NCI-H82 treated with DMSO at 0.1 percent for 48 hours (cell line): ENCODE results near the gene ADARB2.
"Not testable (repeated sequence)": the region's sequence is repeated elsewhere in the genome, so short reads cannot be mapped to it uniquely, and the experiment has no call there.

Experiments used
- DNase-seq: peaks from one replicate; lab custom pipeline; 2025; ENCODE audit not compliant: unreplicated experiment; lab: John Stamatoyannopoulos, UW

Gene ADARB2

DNA sequence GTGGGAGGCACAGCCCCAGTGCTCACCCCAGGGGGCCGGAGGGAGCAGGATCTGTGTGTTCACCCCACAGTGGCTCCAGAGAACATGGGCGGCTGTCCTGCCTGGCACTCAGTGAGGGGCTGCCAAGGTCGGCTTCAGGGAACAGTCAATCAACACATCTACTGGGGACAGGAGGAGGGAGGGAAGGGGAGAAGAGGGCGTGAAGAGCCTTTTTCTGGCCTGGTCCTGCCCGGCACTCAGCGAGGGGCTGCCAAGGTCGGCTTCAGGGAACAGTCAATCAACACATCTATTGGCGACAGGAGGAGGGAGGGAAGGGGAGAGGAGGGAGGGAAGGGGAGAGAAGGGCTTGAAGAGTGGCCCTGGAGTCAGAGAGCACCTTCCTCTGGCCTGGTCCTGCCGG, 184.9 kb downstream of the ADARB2 start:
- no peak for DNase-seq

DNA sequence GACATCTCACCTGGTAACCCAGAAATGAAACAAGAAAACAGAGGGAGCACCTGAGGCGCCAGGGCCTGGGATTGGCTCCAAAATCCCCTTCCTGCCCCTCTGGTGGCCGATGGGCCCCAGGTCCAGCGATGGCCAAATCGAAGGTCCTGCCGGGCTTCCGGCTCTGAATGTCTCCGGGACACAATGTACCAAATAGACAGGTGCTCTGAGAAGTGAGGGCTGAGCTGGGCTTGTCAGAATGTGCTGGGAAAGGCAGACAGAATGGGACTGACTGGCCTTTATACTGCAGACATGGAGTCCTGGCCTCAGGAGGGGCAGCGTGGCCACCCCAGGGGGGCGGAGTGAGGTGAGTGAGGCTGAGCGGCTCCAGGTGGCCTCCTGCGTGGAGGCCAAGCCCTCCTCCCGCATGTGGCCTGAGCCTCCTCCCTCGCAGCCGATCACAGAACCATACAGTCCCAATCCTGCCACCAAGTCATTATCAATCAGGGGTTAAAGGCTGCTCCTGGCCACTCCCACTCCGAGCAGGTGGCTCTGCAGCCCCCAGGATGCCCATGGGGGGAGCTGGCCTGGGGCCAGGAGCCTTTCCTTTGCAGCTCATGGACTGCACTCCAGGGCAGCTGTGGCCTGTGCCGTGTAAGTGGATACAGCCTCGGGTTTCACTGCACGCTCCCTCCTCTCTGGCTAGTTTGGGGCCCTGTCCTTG, 185.5 kb downstream of the ADARB2 start:
- DNase-seq, result no peak

DNA sequence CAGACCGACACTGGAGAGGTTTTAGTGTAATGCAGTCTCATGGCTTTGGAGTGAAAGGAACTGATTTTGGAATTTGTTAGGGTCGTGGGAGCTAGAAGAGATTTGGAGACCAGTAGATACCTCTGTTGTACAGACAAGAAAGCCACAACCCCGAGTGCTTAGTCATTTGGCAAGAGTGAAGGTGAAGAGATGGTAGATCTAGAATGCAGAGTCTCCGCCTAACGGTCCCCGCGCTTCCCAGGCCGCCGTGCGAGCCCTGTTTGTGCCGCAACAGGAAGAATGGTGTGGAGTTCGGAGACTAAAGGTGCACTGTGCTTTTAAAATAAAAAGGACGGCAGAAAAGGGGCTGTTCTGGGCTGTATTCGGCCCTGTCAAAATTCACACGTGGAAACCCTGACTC, 186.7 kb downstream of the ADARB2 start:
- no peak for DNase-seq

DNA sequence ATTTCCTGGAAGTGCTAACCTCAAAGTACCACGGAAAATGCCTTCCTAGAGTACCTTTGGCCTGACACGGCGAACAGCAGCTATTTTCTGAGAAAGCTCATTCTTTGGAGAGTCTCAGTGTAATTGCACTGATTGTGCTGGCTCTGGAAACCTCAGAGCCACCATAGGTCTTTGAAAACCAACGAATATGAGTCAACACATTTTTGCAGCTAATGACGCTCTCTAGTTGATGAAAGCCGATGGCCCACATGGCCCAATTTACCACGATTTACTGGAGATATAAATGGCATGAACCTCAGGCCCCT, 187.1 kb downstream of the ADARB2 start:
- DNase-seq, result no peak

DNA sequence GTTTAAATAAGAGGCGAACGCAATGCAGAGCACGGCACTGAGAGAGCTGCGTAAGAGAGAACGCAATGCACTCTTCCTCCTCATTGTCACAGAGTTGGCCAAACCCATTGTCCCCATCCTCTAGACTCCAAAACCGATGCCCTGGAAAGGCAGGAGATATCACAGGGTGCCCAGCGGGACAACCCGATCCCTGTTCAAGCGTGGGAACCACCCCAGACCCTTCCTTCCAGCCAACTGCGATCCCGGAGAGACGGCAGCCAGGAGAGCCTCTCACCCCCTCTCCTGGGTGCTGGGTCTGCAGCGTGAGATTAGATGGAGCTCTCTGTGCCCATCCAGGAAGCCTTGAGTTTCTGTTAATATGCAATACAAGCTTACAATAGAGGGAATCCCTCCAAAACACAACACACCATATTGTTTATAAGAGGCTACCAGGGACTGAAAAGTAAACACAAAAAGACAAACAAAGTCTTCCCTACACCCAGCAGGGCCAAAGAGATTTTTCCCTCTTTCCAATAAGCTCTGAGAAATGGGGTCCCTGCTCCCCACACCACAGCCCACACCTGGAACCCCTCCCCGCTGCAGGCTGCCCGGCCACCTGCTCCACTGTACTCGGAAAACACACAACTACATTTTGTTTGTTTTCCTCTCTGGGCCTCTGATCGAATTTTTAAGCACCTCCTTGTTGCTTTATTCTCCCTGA, 187.6 kb downstream of the ADARB2 start:
- DNase-seq, result no peak

DNA sequence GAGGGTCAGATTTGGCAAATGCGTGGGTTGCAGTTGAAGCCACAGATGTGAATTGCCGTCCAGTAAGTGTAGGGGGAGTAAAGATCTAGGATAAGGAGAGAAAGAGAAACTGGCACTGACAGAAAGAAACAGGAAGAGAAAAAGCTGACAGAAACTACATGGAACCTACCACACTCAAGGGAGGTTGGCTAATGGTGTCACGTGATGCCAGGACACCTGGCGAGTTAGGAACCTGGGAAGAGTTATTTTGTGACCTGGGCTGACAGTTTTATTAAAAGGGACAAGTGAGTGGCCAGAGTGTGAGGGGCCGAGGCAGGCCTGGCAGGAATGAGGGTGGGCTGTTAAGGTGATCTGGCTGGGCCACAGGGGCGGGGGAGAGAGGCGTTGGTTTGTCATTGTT, 188.7 kb downstream of the ADARB2 start:
- DNase-seq, result no peak

DNA sequence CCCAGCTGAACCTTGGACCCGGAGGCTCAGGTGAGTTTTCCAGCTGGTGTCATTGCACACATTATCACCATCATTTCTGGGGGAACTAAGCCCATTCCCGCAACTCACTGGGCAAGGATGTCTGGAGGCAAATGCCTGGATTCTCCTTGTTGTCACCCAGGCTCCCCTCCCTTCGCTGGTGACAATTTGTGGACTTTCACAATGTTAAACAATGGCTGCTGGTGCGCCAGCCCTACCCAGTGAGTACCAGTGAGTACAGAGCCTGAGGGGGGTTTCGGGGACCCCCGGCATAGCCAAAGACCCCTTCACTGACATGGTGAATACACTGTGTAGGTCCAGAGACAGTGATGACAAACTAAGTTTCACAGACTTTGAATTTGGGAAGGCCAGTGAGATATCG, 189.2 kb downstream of the ADARB2 start:
- no peak for DNase-seq

DNA sequence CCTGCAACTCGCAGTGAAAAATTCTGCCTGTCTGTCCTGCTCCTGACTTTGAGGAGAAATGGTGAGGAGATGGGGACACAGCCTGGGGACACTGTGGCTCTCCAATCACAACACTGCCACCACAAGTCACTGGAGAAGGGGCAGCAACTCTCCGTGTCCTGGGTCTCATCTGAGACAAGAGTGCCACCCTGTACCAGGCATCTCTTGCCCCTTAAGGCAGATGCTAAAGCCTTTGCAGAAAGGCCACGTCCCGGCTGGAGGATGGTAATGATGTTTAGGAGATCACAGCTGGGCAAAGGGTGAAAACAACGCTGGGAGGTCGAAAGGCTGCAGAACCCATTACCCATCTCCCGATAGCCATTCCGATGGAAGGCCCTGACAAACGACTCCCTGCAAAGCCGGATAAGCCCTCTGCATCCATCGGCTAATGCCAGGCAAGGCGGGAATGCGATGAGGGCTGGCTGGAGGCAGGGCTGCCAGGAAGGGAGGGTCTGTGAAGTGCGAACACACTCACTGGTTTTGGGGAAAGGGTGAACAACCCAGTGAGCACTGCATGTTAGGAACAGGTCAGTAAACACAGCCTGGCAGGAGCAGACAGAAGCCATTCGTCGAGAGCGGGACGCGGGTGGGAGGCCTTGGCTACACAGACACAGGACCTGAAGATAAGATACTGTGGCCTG, 190.8 kb downstream of the ADARB2 start:
- no peak for DNase-seq

DNA sequence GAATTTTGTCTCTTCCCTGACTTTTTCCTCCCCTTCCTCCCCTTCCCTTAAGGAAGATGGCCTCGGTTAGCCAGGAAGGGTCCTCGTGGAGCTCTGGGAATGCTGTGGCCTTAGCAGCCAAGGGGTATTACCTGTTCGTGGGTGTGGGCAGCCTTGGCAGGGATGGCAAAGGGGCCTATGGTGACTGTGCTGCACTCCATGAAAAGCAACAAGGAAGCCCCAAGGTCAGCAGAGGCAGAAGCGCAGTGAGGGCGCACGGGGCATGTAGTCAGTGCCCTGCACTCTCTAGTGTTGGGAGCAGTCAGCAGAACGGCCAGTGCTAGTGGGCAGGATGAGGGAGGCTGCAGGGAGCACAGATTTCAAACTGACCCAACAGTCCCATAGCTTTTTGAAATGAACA, 191.8 kb downstream of the ADARB2 start:
- DNase-seq, result no peak

DNA sequence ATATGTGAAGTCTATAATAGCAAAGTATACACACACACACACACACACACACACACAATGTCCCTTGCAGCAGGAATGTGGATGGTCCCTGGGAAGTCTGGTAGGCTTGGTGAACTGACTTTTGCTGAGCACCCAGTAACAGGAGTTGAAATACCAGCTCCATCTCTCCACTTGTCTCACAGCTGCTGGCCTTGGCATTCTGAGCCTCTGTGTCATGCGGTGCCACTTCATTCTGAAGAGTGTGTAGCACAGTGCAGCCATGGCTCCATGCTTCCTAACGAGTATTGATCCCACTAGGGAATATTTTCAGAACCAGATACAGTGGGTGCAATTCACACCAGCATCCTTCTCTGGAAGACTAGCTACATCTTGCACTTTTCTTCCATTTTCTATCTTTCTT, 192.4 kb downstream of the ADARB2 start:
- DNase-seq, result no peak

DNA sequence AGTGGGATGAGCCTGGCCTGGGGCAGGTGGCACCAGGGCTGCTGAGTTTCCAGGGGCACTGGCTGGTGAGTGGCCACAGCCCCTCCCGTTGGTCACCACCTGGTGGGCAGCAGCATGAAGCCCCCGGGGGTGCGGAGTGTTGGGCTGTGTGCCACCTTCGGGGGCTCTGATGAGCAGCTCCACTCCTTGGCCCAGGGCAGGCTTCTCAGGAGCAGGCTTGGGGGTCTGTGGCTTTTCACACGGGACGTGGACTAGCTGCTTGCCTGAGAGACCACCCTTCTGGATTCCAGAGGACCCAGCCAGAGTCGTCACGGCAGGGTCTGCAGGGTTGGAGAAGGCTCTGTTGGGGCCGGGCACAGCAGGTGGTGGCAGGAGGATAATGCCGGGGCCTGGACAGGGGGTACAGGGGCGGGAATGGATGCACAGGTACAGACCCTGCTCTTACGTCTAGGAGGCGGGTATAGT, 193.1 kb downstream of the ADARB2 start:
- no peak for DNase-seq

DNA sequence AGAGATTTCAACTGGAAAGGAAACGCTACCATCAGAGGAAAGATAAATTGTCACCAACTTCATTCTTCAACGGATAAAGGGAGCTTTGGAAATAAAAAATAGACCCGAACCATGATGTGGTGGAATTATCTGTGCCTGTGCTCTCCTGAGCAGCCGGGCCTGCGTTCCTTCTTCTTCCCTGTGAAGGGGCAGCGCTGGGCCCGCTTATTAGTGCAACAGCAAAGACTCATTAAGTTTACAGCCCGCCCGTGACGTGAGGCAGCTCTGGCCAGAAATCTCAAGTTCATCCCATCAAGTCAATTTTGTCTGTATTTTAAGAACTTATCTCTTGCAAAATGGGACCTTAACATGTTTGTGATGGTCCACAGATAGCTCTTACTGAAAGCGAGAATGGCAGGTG, 193.7 kb downstream of the ADARB2 start:
- no peak for DNase-seq

DNA sequence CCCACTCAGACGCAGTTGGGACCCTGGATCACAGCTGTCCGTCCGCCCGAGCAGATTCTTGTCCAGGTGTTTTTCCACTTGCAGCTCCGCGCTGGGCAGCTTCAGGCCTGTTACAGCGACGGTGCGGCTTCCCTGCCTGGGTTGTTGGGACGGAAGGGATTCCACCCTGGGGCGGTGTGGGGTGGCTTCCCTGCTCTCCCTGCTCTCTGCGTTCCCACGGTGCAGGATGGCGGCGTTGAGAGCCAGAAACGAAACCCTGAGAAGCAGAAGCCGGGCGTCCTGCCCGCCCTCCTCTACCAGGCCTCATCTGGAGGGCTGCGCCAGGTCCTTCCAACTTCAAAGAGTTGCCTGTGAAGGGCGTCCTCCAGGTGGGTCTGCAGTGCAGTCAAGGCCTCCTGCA, 194.4 kb downstream of the ADARB2 start:
- DNase-seq, result no peak

DNA sequence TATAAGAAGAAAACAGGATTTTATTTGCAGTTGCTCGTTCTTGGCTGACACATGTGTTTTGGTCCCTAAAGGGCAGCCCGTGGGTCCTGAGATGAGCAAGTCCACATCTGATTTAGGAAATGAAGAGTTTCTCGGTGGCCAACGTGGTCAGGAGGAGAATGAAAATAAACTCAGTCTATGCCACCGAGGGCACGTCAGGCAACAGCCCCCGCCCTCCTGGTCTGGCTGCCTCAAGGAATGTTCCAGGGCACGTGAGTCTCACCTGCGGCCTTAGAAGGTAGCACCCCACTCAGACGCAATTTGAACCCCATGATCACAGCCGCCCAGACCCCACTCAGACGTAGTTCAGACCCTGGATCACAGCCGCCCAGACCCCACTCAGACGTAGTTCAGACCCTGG, 197.2 kb downstream of the ADARB2 start:
- DNase-seq, result no peak

DNA sequence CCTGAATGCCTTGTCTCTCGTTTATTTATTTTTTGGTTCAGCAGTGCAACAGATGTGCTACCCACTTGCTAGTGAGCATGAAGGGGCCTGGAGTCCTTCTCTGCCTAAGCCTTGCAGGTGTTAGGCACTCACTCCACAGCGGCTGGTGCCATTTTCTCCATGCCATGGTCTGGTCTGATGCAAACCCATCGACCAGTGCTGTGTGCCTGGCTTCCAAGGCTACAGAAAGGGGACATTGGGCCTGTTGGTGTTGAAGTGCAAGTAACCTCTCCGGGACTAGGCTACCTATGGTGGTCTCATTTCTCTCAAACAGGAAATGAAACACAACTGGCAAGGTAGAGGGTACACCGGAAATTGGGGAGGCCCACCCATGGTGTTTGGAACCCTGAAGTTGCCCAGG, 198.1 kb downstream of the ADARB2 start:
- no peak for DNase-seq

DNA sequence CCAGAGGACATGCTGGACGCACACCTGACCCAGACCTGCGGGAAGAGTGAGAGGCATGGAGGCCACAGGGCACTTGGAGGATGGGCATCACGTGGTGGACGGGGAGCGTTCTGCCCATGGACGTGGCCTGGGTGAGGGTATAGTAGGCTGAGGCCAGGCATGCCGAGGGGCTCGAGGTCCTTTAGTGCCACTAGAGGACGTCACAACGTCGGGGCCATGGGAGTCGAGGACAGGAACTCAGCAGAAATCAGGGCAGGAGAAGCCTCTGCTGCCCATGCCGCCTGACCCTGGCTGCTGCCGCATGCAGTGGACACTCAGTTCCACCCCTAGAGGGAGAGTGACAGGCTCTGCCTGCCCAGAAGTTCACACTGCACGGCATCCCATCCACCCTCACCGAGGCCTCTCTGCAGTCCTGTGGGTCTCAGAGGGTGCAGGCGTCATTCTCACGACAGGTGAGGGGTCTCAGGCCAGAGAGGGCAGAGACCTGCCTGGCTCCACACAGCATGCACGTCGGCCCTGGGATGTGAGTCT, 198.7 kb downstream of the ADARB2 start:
- no peak for DNase-seq

DNA sequence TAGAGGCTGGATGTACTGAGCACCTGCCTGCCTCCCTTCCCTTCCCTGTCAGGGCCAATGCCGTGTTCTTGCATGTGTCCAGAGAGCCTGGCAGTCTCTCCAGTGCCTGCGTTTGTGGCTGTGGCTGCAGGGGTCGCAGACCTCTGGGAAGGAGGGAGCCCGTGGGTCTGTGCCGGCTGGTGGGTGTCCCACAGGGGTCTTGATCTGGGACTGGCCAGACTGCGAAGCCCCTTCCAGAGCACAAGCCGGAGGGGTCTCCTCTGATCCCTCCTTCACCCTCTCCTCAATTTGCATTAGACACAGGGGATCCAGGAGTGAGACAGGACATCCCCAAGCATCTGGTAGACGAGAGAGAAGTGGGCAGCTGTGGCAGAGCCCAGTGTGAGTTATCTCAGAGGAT, 199.2 kb downstream of the ADARB2 start:
- DNase-seq, result no peak

DNA sequence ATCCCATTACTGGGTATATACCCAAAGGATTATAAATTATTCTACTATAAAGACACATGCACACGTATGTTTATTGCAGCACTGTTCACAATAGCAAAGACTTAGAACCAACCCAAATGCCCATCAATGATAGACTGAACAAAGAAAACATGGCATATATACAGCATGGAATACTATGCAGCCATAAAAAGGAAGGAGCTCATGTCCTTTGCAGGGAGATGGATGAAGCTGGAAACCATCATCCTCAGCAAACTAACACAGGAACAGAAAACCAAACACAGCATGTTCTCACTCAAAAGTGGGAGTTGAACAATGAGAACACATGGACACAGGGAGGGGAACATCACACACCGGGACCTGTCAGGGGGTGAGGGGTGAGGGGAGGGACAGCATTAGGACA, 199.9 kb downstream of the ADARB2 start:
- DNase-seq, result not testable (repeated sequence)

DNA sequence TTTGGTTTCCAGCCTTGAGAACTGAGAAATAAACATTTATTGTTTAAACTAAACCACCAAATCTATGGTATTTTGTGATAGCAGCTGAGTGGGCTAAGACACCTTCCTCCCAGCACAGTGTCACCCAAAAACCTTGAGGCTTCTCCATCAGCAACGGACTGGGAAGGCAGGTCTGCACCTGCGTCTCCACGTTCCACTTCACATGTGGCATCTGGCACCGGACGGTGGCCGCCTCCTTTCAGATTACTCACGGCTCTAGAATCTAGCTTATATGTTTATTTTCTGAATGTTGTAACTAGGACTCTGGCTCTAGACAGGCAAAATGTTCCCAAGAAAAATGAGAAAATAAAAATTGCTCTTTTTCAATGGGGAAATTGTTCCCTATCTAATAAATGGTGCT, 201.0 kb downstream of the ADARB2 start:
- no peak for DNase-seq

DNA sequence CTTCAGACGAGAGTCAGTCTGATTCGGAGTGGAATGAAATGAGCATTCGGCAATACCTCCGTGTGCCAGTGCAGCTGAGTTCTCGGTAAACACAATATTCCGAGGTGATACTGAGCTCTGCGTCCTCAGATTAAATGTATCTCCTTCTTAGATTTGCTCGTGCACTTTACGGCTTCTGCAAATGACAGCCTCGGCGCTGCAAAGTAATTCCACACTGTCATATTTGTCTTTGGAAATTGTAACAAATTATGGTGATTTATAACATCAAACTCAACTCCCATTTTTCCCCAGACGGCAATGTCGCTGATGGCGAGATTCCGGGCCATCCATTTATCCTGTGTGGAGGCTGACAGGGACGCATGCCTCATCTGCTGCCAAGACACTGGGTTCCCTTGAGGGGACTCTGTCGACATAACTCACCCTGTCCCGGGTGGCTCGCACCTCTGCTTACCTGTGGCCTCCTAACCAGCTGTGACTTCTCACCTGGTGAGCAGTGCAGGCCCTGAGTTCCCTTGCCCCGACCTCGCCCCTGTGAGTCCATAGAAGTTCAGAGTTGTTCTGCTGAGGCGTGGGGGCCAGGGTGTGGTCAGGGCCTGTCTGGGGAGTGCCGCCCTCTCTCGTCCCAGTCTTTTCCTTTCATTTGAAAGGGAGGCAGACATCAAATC, 201.9 kb downstream of the ADARB2 start:
- DNase-seq, result no peak

DNA sequence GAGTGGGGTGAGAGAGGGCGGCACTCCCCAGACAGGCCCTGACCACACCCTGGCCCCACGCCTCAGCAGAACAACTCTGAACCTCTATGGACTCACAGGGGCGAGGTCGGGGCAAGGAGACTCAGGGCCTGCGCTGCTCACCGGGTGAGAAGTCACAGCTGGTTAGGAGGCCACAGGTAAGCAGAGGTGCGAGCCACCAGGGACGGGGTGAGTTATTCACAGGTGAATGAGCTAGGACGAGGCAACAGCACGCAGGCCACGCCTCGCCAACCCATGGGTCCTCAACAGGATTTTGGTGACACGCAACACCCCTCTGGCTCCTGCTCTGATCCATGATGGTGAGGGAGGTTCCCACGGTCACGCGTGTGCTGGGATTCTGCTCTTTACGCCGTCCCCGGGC, 202.5 kb downstream of the ADARB2 start:
- DNase-seq, result no peak

DNA sequence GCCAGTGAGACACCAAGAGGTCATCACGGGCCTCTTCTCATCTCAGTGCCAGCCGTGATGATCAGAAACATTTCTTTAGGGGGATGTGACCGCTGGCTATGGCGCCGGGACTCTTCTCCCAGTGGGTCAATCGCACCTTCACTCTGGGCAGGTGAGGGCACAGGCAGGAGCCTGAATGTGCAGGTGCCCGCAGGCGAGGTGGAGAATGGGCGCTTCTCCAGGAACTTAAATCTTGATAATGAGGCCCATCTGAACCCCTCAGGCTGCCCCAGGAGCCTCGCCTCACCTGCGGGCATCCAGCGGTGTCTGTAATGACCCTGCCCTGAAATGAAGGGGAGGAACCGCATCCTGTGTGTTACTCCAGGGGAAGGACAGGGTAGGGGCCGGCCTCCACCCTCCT, 204.7 kb downstream of the ADARB2 start:
- DNase-seq, result no peak
